HS-5 (cell line): ENCODE results near the gene PTGS1.
"Not testable (repeated sequence)": the region's sequence is repeated elsewhere in the genome, so short reads cannot be mapped to it uniquely, and the experiment has no call there.

Experiments
- DNase-seq: peaks from one replicate; pipeline ENCODE4 v3.0.0-alpha.2; 2012; ENCODE audit warnings: low read depth

The PTGS1 gene

GRCh38 chr9:122398371-122398924 is 27.6 kb downstream of the PTGS1 start:
- no peak for DNase-seq

GRCh38 chr9:122401896-122402295 is 31.1 kb downstream of the PTGS1 start:
- DNase-seq = no peak

GRCh38 chr9:122402403-122402871 is 31.6 kb downstream of the PTGS1 start:
- peak; percentile 94 for DNase-seq

DNA sequence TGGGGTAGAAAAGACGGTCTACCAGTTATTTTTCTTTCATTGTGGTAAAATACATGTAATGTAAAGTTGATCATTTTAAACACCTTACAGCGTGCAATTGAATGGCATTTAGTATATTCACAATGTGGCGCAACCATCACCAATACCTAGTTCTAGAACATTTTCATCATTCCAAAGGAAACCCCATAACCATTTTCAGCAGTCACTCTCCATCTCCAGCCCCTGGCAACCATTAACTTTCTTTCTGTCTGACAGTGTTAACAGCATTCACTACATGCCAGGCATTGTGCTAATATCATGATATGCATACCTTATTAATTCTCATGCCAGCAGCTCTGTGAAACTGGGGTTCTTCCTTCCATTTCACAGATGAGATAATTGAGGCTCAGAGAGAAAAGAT is 32.0 kb downstream of the PTGS1 start:
- DNase-seq = no peak

GRCh38 chr9:122403381-122404000 is 32.7 kb downstream of the PTGS1 start:
- no peak for DNase-seq

- DNase-seq = not testable (repeated sequence)
Observed at GRCh38 chr9:122405304-122406069, 34.7 kb downstream of the PTGS1 start.

DNA sequence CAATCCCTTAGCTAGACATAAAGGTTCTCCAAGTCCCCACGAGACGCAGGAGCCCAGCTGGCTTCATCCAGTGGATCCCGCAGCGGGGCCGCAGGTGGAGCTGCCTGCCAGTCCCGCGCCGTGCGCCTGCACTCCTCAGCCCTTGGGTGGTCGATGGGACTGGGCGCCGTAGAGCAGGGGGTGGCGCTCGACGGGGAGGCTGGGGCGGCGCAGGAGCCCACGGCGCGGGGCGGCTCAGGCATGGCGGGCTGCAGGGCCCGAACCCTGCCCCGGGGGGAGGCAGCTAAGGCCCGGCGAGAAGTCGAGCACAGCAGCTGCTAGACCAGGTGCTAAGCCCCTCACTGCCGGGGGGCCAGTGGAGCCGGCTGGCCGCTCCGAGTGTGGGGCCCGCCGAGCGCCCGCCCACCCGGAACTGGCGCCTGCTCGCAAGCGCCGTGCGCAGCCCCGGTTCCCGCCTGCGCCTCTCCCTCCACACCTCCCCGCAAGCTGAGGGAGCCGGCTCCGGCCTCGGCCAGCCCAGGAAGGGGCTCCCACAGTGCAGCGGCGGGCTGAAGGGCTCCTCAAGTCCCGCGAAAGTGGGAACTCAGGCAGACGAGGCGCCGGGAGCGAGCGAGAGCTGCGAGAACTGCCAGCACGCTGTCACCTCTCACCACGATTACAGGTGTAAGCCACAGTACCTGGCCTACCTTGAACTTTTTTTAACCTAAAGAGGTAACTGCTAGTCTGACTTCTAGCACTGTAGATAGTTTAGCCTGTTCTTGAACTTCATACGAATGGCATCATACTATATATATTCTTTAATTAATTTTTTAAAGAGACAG is 35.5 kb downstream of the PTGS1 start:
- no peak for DNase-seq

- DNase-seq = not testable (repeated sequence)
Observed at GRCh38 chr9:122414108-122414507, 43.3 kb downstream of the PTGS1 start.

- no peak for DNase-seq
Observed at GRCh38 chr9:122418016-122418415, 47.2 kb downstream of the PTGS1 start.

DNA sequence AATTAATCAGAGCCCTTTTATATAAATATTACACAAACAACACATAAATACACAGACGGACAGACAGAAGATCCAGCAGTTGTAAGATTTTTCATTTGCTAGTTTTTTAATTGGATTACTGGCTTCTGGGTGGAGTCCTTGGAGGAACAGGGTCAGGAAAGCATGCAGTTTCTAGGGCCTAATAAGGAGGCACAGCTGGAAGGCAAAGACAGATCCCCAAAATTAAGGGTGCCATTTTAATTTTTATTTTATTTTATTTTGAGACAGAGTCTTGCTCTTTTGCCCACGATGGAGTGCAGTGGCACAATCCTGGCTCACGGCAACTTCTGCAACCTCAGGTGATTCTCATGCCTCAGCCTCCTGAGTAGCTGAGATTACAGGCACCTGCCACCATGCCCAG is 49.5 kb downstream of the PTGS1 start:
- no peak for DNase-seq

DNA sequence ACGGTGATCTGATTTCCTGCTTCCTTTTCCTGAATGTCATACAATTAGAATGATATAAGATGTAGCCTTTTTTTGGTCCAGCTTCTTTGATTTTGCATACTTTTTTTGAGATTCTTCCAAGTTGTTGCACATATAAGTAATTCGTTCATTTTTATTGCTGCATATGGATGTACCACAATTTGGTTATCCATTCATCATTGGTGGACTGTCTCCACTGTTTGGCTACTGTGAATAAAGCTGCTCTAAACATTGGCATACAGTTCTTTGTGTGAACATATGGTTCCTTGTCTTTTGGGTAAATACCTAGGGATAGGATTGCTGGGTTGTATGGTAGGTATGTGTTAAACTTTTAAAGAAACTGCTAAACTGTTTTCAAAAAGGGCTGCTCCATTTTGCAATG is 54.3 kb downstream of the PTGS1 start:
- DNase-seq = no peak

- DNase-seq = no peak
Observed at GRCh38 chr9:122426723-122427122, 55.9 kb downstream of the PTGS1 start.

GRCh38 chr9:122442568-122442967 is 71.7 kb downstream of the PTGS1 start:
- no peak for DNase-seq

DNA sequence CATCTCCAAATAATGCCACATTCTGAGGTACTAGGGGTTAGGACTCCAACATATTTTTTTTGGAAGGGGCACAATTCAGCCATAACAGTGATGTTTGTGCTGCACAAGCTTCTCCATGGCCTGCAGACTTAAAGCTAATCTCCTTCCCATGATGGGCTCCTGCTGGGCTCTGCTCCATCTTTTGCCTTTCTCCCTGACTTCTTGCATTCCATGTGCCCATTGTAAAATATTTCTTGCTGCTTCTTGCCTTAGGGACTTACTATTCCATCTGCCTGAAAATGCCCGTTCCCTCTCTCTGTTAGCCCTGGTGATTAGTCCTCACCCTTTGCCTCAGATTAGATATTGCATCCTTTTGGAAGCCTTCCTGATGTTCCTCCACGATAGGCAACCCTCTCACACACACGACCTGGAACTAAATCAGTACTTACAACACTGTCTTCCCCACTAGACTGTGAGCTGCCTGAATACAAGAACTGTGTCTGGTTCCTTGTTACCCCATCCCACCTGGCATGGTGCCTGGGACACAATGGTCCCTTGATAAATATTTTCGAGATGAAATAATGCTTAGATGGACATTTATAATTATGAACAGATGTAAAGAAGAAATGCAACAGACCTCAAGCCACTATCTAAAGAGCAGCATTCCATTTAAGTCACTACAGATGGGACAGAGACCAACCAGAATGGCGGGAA is 73.4 kb downstream of the PTGS1 start:
- DNase-seq = no peak
